Fibroblast of peridontal ligament (primary cell): ENCODE measurements around the gene KIAA2012.

Experiments
- DNase-seq: peaks from one replicate; pipeline ENCODE4 v3.0.0-alpha.2; 2010; ENCODE audit errors: extremely low read depth

KIAA2012 gene

GRCh38 chr2:202149155-202149762 is 76.2 kb downstream of the KIAA2012 start:
- DNase-seq = peak; percentile 51

- no peak for DNase-seq
These were observed 76.9 kb downstream of the KIAA2012 start for GRCh38 chr2:202149936-202150335.

GRCh38 chr2:202152104-202152715 is 79.2 kb downstream of the KIAA2012 start:
- DNase-seq = peak; percentile 67

- DNase-seq = no peak
These were observed 81.6 kb downstream of the KIAA2012 start for GRCh38 chr2:202154613-202155012.

- no peak for DNase-seq
These were observed 84.3 kb downstream of the KIAA2012 start for GRCh38 chr2:202157211-202157990.

- peak; percentile 75 for DNase-seq
These were observed 85.7 kb downstream of the KIAA2012 start for GRCh38 chr2:202158796-202159195.

GRCh38 chr2:202161151-202161835 is 88.2 kb downstream of the KIAA2012 start:
- no peak for DNase-seq

- no peak for DNase-seq
These were observed 91.4 kb downstream of the KIAA2012 start for GRCh38 chr2:202164411-202164810.

GRCh38 chr2:202165208-202165607 is 92.2 kb downstream of the KIAA2012 start:
- no peak for DNase-seq

GRCh38 chr2:202165945-202166344 is 92.9 kb downstream of the KIAA2012 start:
- DNase-seq = peak; percentile 34

- DNase-seq = no peak
These were observed 96.1 kb downstream of the KIAA2012 start for GRCh38 chr2:202169131-202169530.

- no peak for DNase-seq
These were observed 96.9 kb downstream of the KIAA2012 start for GRCh38 chr2:202169832-202170424.

GRCh38 chr2:202171241-202171825 is 98.3 kb downstream of the KIAA2012 start:
- DNase-seq = no peak

GRCh38 chr2:202172439-202173211 is 99.6 kb downstream of the KIAA2012 start:
- no peak for DNase-seq

- DNase-seq = peak; percentile 89
These were observed 105.4 kb downstream of the KIAA2012 start for GRCh38 chr2:202178346-202178958.

- no peak for DNase-seq
These were observed 111.5 kb downstream of the KIAA2012 start for GRCh38 chr2:202184557-202184956.

- no peak for DNase-seq
These were observed 112.1 kb downstream of the KIAA2012 start for GRCh38 chr2:202185156-202185555.

- DNase-seq = no peak
These were observed 113.7 kb downstream of the KIAA2012 start for GRCh38 chr2:202186641-202187202.

- DNase-seq = no peak
These were observed 114.5 kb downstream of the KIAA2012 start for GRCh38 chr2:202187570-202187969.

GRCh38 chr2:202193305-202193704 is 120.2 kb downstream of the KIAA2012 start:
- DNase-seq = no peak
